Measurements from ENCODE around the gene RAD23A. TPM values are rescaled to one million over a fixed set of nuclear protein-coding genes. Genes with fewer than 3 reads are reported as not detected.

RAD23A gene
- polyA plus RNA-seq, 2 of the 4 experiments (the other 2 are of a cell fraction), result 56.2 to 71.6 TPM

GRCh38 chr19:12937927-12938778 lies 7.5 kb upstream of the RAD23A start, which contains the start of gene CALR (continued):
- 0 out of 2 replicates have a peak, but pooled peaks have one; percentile 24 for TF ChIP-seq HDAC2 (IDR thresholded peaks at IDR 0.05)
- peak; percentile 69; the same call in 1 of the 2 replicates for TF ChIP-seq PBX3 (IDR thresholded peaks at IDR 0.05)
- no peak for TF ChIP-seq FOSL2 (IDR thresholded peaks at IDR 0.05)
- TF ChIP-seq FOSL2 (CRISPR knock-in tag; IDR thresholded peaks at IDR 0.05), result no peak
- no peak for TF ChIP-seq HES2 (IDR thresholded peaks at IDR 0.05)
- TF ChIP-seq HEYL (CRISPR knock-in tag; IDR thresholded peaks at IDR 0.05), result no peak
- TF ChIP-seq KDM1A (IDR thresholded peaks at IDR 0.05; ENCODE audit: low read depth), result no peak
- TF ChIP-seq JUN (IDR thresholded peaks at IDR 0.05), result peak; percentile 56 to 93
- no peak for TF ChIP-seq ESRRA (IDR thresholded peaks at IDR 0.05; ENCODE audit: borderline replicate concordance, low read length)
- TF ChIP-seq PHF8 (IDR thresholded peaks at IDR 0.05; ENCODE audit: borderline replicate concordance, low read depth), result peak; percentile 95
- TF ChIP-seq REST (IDR thresholded peaks at IDR 0.05), result 0 out of 2 replicates have a peak, but pooled peaks have one; percentile 16
- TF ChIP-seq CBX8 (IDR thresholded peaks at IDR 0.05), result no peak
- TF ChIP-seq KDM5A (IDR thresholded peaks at IDR 0.05), result no peak
- TF ChIP-seq GATA3 (IDR thresholded peaks at IDR 0.05; ENCODE audit: borderline replicate concordance), result no peak
- TF ChIP-seq USF2 (IDR thresholded peaks at IDR 0.05), result peak; percentile 92
- no peak for TF ChIP-seq POLR2AphosphoS2 (conservative IDR thresholded peaks at IDR 0.05; ENCODE audit: low read length)
- no peak for TF ChIP-seq EHF (CRISPR knock-in tag; IDR thresholded peaks at IDR 0.05)
- TF ChIP-seq FOSB (CRISPR knock-in tag; IDR thresholded peaks at IDR 0.05), result no peak
- TF ChIP-seq RCOR1 (IDR thresholded peaks at IDR 0.05; ENCODE audit: low read depth, low read length), result no peak
- no peak for TF ChIP-seq TFCP2L1 (CRISPR knock-in tag; IDR thresholded peaks at IDR 0.05)
- TF ChIP-seq POLR2A (IDR thresholded peaks at IDR 0.05; ENCODE audit: low read length), result peak; percentile 93
- TF ChIP-seq MAZ (IDR thresholded peaks at IDR 0.05; ENCODE audit: borderline replicate concordance, low read depth, low read length), result peak; percentile 95
- no peak for TF ChIP-seq HMGXB4 (CRISPR knock-in tag; IDR thresholded peaks at IDR 0.05; ENCODE audit: borderline replicate concordance)
- no peak for TF ChIP-seq NFE2L2 (conservative IDR thresholded peaks at IDR 0.05; ENCODE audit: low read length)
- no peak for TF ChIP-seq MAFK (IDR thresholded peaks at IDR 0.05; ENCODE audit: partially characterized antibody)
- no peak for TF ChIP-seq SMC3 (IDR thresholded peaks at IDR 0.05)
- TF ChIP-seq TP53 (CRISPR knock-in tag; IDR thresholded peaks at IDR 0.05), result no peak
- peak; percentile 88; the same call in 2 of the 3 replicates for TF ChIP-seq BCL3 (IDR thresholded peaks at IDR 0.05)
- TF ChIP-seq E2F6 (IDR thresholded peaks at IDR 0.05; ENCODE audit: borderline replicate concordance, low read depth), result peak; percentile 82; the same call in 1 of the 2 replicates

All from A549 (cell line).